Lower leg skin (tissue), 3 donors: Measurements from ENCODE around the gene SORL1.

ENCODE experiments used
- CTCF ChIP-seq, 3 donors: fragments of 450-650 bp; IDR thresholded peaks; one replicate each; pipeline ENCODE4 v1.5.1; 2016; ENCODE audit warnings: antibody characterized with exemption in 3 of 3, mild to moderate bottlenecking in 3 of 3, moderate library complexity in 2 of 3
- POLR2A ChIP-seq, 2 donors: fragments of 450-650 bp; IDR thresholded peaks; one replicate each; pipeline ENCODE4 v1.6.1; 2016 to 2017; ENCODE audit warnings: antibody characterized with exemption in 2 of 2, mild to moderate bottlenecking in 1 of 2, moderate library complexity in 1 of 2

GRCh38 chr11:121611242-121611641, 159.1 kb downstream of the SORL1 start:
- no peak for TF ChIP-seq CTCF (IDR thresholded peaks at IDR 0.05)
- TF ChIP-seq POLR2A (IDR thresholded peaks at IDR 0.05), result no peak
